Endothelial cell (in vitro differentiated cells): ENCODE data around the gene ARHGEF4. TPM values are rescaled to one million over a fixed set of nuclear protein-coding genes. Genes with fewer than 3 reads are reported as not detected.

ENCODE experiments used
- DNase-seq: peaks from one replicate; pipeline ENCODE4 v3.0.0; 2021; ENCODE audit warnings: low spot score
- H3K27ac Mint-ChIP-seq: one replicate; pipeline ENCODE4 v1.8.0; 2021; ENCODE audit warnings: mixed read lengths, inconsistent platforms; ENCODE audit not compliant: unreplicated experiment
- H3K27me3 Mint-ChIP-seq: one replicate; pipeline ENCODE4 v1.8.0; 2021; ENCODE audit warnings: mild to moderate bottlenecking, moderate library complexity, mixed read lengths, inconsistent platforms; ENCODE audit not compliant: unreplicated experiment
- H3K36me3 Mint-ChIP-seq: one replicate; pipeline ENCODE4 v1.8.0; 2021; ENCODE audit warnings: mild to moderate bottlenecking, low read depth, mixed read lengths, inconsistent platforms; ENCODE audit not compliant: unreplicated experiment
- H3K4me1 Mint-ChIP-seq: one replicate; pipeline ENCODE4 v1.8.0; 2021; ENCODE audit warnings: mild to moderate bottlenecking, mixed read lengths, inconsistent platforms; ENCODE audit not compliant: unreplicated experiment
- H3K4me3 Mint-ChIP-seq: one replicate; pipeline ENCODE4 v1.8.0; 2021; ENCODE audit warnings: mild to moderate bottlenecking, mixed read lengths, inconsistent platforms; ENCODE audit not compliant: unreplicated experiment
- H3K9me3 Mint-ChIP-seq: one replicate; pipeline ENCODE4 v1.8.0; 2021; ENCODE audit warnings: mixed read lengths, inconsistent platforms; ENCODE audit not compliant: unreplicated experiment
- long read RNA-seq: library from polyadenylated mRNA; unstranded; transcript quantifications from one replicate; pipeline ENCODE4 v2.0.0, GENCODE V29; 2020; ENCODE audit not compliant: unreplicated experiment
- total RNA-seq: library from RNA; stranded (reverse); fragmentation: NEBNext Ultra II Directional; extraction: Animal tissue kit (Norgen Biotek cat#: 25700); gene quantifications from one replicate; pipeline ENCODE4 v1.2.1, GENCODE V29; 2021; ENCODE audit not compliant: unreplicated experiment
- TF ChIP-seq, protein P1 (sequence below): fragments of 200-600 bp; sonication (generic); IDR thresholded peaks from one replicate; pipeline ENCODE4 v1.5.0; 2021; ENCODE audit warnings: antibody characterized with exemption; ENCODE audit not compliant: unreplicated experiment

Gene ARHGEF4
- total RNA-seq, result 10.3 TPM
- long read RNA-seq, partial matches to known transcripts, result 1 of 2 reads
- long read RNA-seq, other reads (novel, unspliced or antisense), result 1 of 2 reads

DNA sequence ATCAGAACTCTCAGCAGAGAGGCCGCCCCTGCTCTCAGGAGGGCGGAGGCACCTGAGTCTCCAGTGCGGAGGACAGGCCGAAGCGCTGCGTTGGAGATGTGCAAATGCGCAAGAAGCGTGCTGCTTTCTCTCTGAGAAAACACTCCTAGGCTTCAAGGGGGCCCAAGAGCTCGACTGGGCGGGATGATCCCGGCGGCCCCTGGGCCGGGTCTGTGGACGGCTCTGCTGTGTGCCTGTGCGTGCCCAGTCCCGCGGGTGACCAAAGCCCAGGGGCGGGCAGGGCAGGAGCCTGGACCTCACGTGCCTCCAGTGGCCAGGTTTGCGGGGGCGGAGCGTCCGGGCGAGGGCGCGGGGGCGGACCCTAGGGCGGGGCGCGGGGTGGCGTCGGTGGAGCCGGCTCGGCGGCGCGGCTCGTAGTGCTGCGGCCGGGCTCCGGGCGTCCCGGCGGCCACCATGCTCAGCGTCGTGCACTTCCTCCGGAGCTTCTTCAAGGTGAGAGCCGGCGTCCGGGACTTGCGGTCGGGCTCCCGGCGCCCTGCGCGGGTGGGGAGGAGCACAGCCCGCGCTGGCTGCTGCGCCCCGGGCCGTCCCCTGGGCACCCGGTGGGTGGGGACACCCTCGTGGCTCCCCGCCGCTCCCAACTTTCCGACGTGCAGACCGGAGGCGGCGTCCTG, at the start of gene ARHGEF4:
TSS of gene ARHGEF4 (plus strand) at position 414 of the 674 bp plus-strand sequence. CDS start at position 454, 40 bp downstream.
- no peaks in the 10 kb centered on the region for H3K36me3 Mint-ChIP-seq
- no peak within 1 kb of the TSS for H3K27ac Mint-ChIP-seq
- H3K9me3 Mint-ChIP-seq, result no peaks in the 10 kb centered on the region

GRCh38 chr2:130787841-130788240, 48.9 kb upstream of the ARHGEF4 start:
- Mint-ChIP-seq H3K9me3 (no peaks in the 10 kb centered on the region), H3K27ac (no peak overlapping the region), H3K4me3 (no peak overlapping the region), H3K4me1 (peaks cover 7% of the 10 kb centered on the region), H3K27me3 (peaks cover 4% of the 10 kb centered on the region), H3K36me3 (no peaks in the 10 kb centered on the region)
- TF ChIP-seq, protein P1, sequence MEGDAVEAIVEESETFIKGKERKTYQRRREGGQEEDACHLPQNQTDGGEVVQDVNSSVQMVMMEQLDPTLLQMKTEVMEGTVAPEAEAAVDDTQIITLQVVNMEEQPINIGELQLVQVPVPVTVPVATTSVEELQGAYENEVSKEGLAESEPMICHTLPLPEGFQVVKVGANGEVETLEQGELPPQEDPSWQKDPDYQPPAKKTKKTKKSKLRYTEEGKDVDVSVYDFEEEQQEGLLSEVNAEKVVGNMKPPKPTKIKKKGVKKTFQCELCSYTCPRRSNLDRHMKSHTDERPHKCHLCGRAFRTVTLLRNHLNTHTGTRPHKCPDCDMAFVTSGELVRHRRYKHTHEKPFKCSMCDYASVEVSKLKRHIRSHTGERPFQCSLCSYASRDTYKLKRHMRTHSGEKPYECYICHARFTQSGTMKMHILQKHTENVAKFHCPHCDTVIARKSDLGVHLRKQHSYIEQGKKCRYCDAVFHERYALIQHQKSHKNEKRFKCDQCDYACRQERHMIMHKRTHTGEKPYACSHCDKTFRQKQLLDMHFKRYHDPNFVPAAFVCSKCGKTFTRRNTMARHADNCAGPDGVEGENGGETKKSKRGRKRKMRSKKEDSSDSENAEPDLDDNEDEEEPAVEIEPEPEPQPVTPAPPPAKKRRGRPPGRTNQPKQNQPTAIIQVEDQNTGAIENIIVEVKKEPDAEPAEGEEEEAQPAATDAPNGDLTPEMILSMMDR, result no peak
- DNase-seq, result no peak

More for the DNA sequence above, at the start of gene ARHGEF4:
- DNase-seq, result peak; percentile 51
- TF ChIP-seq, protein P1, result no peak
- no peaks in the 10 kb centered on the region for H3K4me1 Mint-ChIP-seq
- H3K4me3 Mint-ChIP-seq, result no peak within 1 kb of the TSS
- peaks cover 17% of the 10 kb centered on the region for H3K27me3 Mint-ChIP-seq

DNA sequence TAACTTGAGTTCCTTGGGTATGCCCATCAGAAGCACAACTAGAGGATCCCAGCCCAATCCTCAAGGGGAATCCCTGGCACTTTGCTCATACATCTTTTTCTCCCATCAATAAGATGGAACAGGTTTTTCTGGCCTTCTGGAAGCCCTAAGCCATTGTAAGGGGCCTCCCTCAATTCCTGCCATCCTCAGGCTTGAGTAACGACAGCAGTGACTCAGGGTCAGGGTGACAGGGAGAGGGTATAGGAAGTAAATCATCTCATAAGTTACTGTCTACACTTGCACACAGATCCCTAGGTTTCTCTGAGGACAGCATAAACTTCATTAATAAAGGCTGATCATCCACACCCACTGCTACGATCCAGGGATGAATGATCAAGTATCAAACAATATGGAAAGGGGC, 46.4 kb upstream of the ARHGEF4 start:
- DNase-seq, result no peak
- H3K9me3 Mint-ChIP-seq, result no peaks in the 10 kb centered on the region
- no peaks in the 10 kb centered on the region for H3K36me3 Mint-ChIP-seq
- peaks cover 4% of the 10 kb centered on the region for H3K27me3 Mint-ChIP-seq
- H3K27ac Mint-ChIP-seq, result no peak overlapping the region
- TF ChIP-seq, protein P1, result no peak
- H3K4me3 Mint-ChIP-seq, result no peak overlapping the region
- H3K4me1 Mint-ChIP-seq, result peaks cover 7% of the 10 kb centered on the region

DNA sequence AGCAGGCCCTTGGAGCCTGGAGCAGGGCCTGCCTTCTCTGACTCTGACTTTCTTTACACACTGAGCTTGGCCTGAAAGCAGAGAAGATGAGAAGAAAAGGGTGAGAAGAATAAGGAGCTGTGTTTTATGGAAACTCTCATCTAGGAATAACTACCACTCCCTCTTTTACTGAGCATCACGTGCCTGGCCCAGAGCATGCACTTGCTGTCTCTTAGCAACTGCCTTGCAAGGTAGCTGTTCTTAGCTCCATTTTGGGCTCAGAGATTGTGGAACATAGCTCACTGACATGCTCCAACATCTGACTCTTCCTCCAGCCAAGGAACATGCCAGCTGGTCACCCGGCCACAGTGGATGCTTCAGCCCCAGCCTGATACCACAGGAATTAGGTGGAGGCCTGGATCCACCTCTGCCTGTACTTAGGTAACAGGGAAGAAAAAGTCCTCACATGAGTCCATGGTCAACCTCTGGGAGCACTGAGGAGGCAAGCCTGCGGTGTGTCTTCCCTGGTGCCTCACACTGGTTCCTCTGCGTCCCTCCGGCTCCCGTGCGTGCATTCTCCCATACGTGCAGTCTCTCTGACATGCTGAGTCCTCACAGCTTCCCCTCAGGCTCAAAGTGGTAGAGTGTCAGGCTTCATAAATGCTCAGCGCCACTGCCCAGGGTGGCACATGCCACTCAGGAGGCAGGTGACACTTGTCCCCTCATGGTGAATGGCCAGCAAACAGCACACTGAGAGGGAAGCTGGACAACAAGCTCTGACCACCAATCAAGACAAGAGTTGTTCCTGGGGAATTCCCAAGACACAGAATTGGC, 45.7 kb upstream of the ARHGEF4 start:
- no peaks in the 10 kb centered on the region for H3K36me3 Mint-ChIP-seq
- TF ChIP-seq, protein P1, result no peak
- no peak overlapping the region for H3K27ac Mint-ChIP-seq

GRCh38 chr2:130791617-130791939, 45.1 kb upstream of the ARHGEF4 start:
- Mint-ChIP-seq H3K4me1 (peaks cover 7% of the 10 kb centered on the region), H3K4me3 (no peak overlapping the region), H3K27ac (no peak overlapping the region), H3K9me3 (no peaks in the 10 kb centered on the region), H3K27me3 (peaks cover 4% of the 10 kb centered on the region), H3K36me3 (no peaks in the 10 kb centered on the region)
- DNase-seq, result no peak
- TF ChIP-seq, protein P1, result no peak

More for the DNA sequence above, 45.7 kb upstream of the ARHGEF4 start:
- no peak for DNase-seq
- Mint-ChIP-seq H3K9me3 (no peaks in the 10 kb centered on the region), H3K4me3 (no peak overlapping the region), H3K4me1 (peaks cover 7% of the 10 kb centered on the region), H3K27me3 (peaks cover 4% of the 10 kb centered on the region)
